DMS79 (cell line): ENCODE results near the gene ALS2CL.

Experiments
- DNase-seq: peaks from one replicate; lab custom pipeline; 2025; lab: John Stamatoyannopoulos, UW

Gene ALS2CL

GRCh38 chr3:46664188-46664970 lies 29.1 kb downstream of the ALS2CL start:
- no peak for DNase-seq

- DNase-seq: peak; percentile 25
Observed at GRCh38 chr3:46663591-46664135, 29.8 kb downstream of the ALS2CL start.

GRCh38 chr3:46662771-46663551 lies 30.5 kb downstream of the ALS2CL start:
- DNase-seq: no peak

- no peak for DNase-seq
Observed at GRCh38 chr3:46661776-46662766, 31.4 kb downstream of the ALS2CL start.

GRCh38 chr3:46660543-46661523 lies 32.6 kb downstream of the ALS2CL start:
- no peak for DNase-seq

- DNase-seq: no peak
Observed at GRCh38 chr3:46660003-46660402, 33.5 kb downstream of the ALS2CL start.

GRCh38 chr3:46659285-46659684 lies 34.2 kb downstream of the ALS2CL start:
- DNase-seq: no peak

GRCh38 chr3:46656778-46657556 lies 36.5 kb downstream of the ALS2CL start:
- no peak for DNase-seq

GRCh38 chr3:46655271-46655670 lies 38.2 kb downstream of the ALS2CL start:
- DNase-seq: no peak

- DNase-seq: no peak
Observed at GRCh38 chr3:46651084-46651483, 42.4 kb downstream of the ALS2CL start.

- no peak for DNase-seq
Observed at GRCh38 chr3:46649436-46649835, 44.0 kb downstream of the ALS2CL start.

- DNase-seq: no peak
Observed at GRCh38 chr3:46648096-46648495, 45.4 kb downstream of the ALS2CL start.

- no peak for DNase-seq
Observed at GRCh38 chr3:46646700-46647099, 46.8 kb downstream of the ALS2CL start.

GRCh38 chr3:46643701-46644100 lies 49.8 kb downstream of the ALS2CL start:
- DNase-seq: no peak

GRCh38 chr3:46642971-46643370 lies 50.5 kb downstream of the ALS2CL start:
- no peak for DNase-seq

- no peak for DNase-seq
Observed at GRCh38 chr3:46640927-46641326, 52.6 kb downstream of the ALS2CL start.

GRCh38 chr3:46639221-46639620 lies 54.3 kb downstream of the ALS2CL start:
- DNase-seq: no peak

GRCh38 chr3:46634856-46635255 lies 58.6 kb downstream of the ALS2CL start:
- no peak for DNase-seq

GRCh38 chr3:46632792-46633191 lies 60.7 kb downstream of the ALS2CL start:
- DNase-seq: no peak
